WERI-Rb-1 (cell line): ENCODE results near the gene MYO5C.

ENCODE experiments used
- DNase-seq: peaks from one replicate; pipeline ENCODE4 v3.0.0-alpha.2; 2020
- H3K27ac ChIP-seq: fragments of 250-450 bp; sonication (Bioruptor Pico); 2 replicates; pipeline ENCODE4 v1.5.1; 2020; ENCODE audit warnings: mild to moderate bottlenecking, moderate library complexity
- H3K27me3 ChIP-seq: fragments of 250-450 bp; sonication (Bioruptor Pico); 2 replicates; pipeline ENCODE4 v1.5.1; 2021; ENCODE audit warnings: mild to moderate bottlenecking, low read depth, moderate library complexity; ENCODE audit not compliant: insufficient read depth, severe bottlenecking
- H3K36me3 ChIP-seq: fragments of 250-450 bp; sonication (Bioruptor Pico); 2 replicates; pipeline ENCODE4 v1.5.1; 2020; ENCODE audit warnings: mild to moderate bottlenecking, moderate library complexity
- H3K4me3 ChIP-seq: 2 replicates; pipeline ENCODE4 v1.5.1; 2011; ENCODE audit warnings: low read depth, mild to moderate bottlenecking, control low read depth, low read length
- H3K9me3 ChIP-seq: fragments of 250-450 bp; sonication (Bioruptor Pico); 2 replicates; pipeline ENCODE4 v1.5.1; 2021; ENCODE audit warnings: mild to moderate bottlenecking, moderate library complexity; ENCODE audit not compliant: severe bottlenecking
- TF ChIP-seq, protein P1 (sequence below): IDR thresholded peaks from 2 replicates; pipeline ENCODE4 v1.5.1; 2011; ENCODE audit warnings: low read depth, mild to moderate bottlenecking, control low read depth, inconsistent platforms, low read length

MYO5C gene

GRCh38 chr15:52185151-52185561 lies 110.4 kb downstream of the MYO5C start:
- no peaks in the 10 kb centered on the region for H3K9me3 ChIP-seq
- TF ChIP-seq, protein P1, sequence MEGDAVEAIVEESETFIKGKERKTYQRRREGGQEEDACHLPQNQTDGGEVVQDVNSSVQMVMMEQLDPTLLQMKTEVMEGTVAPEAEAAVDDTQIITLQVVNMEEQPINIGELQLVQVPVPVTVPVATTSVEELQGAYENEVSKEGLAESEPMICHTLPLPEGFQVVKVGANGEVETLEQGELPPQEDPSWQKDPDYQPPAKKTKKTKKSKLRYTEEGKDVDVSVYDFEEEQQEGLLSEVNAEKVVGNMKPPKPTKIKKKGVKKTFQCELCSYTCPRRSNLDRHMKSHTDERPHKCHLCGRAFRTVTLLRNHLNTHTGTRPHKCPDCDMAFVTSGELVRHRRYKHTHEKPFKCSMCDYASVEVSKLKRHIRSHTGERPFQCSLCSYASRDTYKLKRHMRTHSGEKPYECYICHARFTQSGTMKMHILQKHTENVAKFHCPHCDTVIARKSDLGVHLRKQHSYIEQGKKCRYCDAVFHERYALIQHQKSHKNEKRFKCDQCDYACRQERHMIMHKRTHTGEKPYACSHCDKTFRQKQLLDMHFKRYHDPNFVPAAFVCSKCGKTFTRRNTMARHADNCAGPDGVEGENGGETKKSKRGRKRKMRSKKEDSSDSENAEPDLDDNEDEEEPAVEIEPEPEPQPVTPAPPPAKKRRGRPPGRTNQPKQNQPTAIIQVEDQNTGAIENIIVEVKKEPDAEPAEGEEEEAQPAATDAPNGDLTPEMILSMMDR: no peak
- H3K4me3 ChIP-seq: no peak overlapping the region
- no peak for DNase-seq
- peak overlapping the region; percentile 16; the same call in 1 of the 2 replicates for H3K27ac ChIP-seq
- H3K27me3 ChIP-seq: no peaks in the 10 kb centered on the region
- H3K36me3 ChIP-seq: no peaks in the 10 kb centered on the region

DNA sequence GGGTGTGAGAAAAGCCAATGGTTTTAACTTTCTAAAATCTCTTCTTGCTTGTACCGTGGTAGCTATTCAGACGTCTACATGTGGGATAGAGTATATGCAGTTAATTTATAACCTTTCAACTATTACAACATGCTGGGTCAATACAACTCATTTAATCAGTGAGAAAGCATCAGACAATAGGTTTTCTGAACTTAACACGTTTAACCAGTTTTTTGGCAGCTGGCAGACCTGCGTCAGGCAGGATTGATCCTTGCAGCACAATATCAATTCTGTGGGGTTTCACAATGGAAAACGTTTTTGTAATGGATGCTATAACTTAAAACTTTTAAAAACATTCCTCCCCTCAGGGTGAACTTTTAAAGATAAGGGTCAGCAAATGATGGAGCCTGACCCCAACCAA lies 110.9 kb downstream of the MYO5C start:
- TF ChIP-seq, protein P1: no peak
- Histone ChIP-seq H3K9me3 (no peaks in the 10 kb centered on the region), H3K4me3 (no peak overlapping the region), H3K27ac (no peak overlapping the region), H3K36me3 (no peaks in the 10 kb centered on the region), H3K27me3 (no peaks in the 10 kb centered on the region)
- DNase-seq: no peak

- TF ChIP-seq, protein P1: peak; percentile 76
- Histone ChIP-seq H3K9me3 (no peaks in the 10 kb centered on the region), H3K36me3 (no peaks in the 10 kb centered on the region), H3K4me3 (no peak overlapping the region), H3K27me3 (no peaks in the 10 kb centered on the region), H3K27ac (no peak overlapping the region)
- peak; percentile 70 for DNase-seq
Observed at GRCh38 chr15:52183562-52184173, 111.9 kb downstream of the MYO5C start.

- DNase-seq: no peak
- H3K36me3 ChIP-seq: no peaks in the 10 kb centered on the region; the same call in 1 of the 2 replicates
- TF ChIP-seq, protein P1: no peak
- no peak overlapping the region for H3K27ac ChIP-seq
- H3K4me3 ChIP-seq: no peak overlapping the region
- no peaks in the 10 kb centered on the region for H3K27me3 ChIP-seq
- H3K9me3 ChIP-seq: no peaks in the 10 kb centered on the region
Observed at GRCh38 chr15:52181938-52182780, 113.4 kb downstream of the MYO5C start.

DNA sequence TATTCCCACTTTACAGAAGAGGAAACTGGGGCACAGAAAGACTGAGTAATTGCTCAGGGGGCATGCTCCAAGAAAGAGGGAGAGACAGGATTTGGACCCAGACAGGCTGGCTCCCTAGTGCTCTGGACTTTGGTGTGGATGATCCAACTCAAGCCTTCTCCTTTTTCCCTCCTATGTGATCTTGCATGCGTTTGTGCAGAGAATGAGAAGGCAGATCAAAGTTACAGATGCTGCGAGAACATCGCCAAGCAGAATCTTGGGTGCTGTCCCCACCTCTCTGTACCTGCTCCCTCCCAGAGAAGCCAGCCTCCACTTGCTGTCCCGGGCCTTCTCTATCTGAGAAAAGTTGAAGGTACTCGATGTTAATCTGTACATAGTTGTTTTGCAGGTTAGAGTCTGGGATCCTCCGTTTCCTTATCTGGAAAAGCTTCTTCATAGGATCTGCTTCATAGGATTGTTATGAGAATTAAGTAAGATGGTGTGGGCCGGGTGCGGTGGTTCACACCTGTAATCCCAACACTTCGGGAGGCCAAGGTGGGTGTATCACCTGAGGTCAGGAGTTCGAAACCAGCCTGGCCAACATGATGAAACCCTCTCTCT lies 114.7 kb downstream of the MYO5C start:
- no peak for DNase-seq
- H3K36me3 ChIP-seq: no peaks in the 10 kb centered on the region; the same call in 1 of the 2 replicates
- H3K27me3 ChIP-seq: no peaks in the 10 kb centered on the region
- no peak overlapping the region for H3K27ac ChIP-seq
- no peak overlapping the region for H3K4me3 ChIP-seq
- TF ChIP-seq, protein P1: no peak
- no peaks in the 10 kb centered on the region for H3K9me3 ChIP-seq
